ENCODE data around the gene KSR2. TPM values are rescaled to one million over a fixed set of nuclear protein-coding genes. Genes with fewer than 3 reads are reported as not detected.

The KSR2 gene
- total and polyA plus RNA-seq, 9 donors: under 0.01 to 0.15 (median 0.08) TPM; not detected in 4

GRCh38 chr12:117571321-117571720 lies 397.5 kb downstream of the KSR2 start:
- no peaks in the 10 kb centered on the region for H3K4me1 ChIP-seq (ENCODE audit: insufficient read depth)
- no peaks in the 10 kb centered on the region for H3K9me3 ChIP-seq
- no peak for DNase-seq
- H3K4me3 ChIP-seq: no peak overlapping the region
- H3K27ac ChIP-seq: no peak overlapping the region
- 70 to 79% (median 75%) methylated on average over 3 of the region's 3 CpGs for WGBS, 3 donors
- TF ChIP-seq EP300 (IDR thresholded peaks at IDR 0.05): no peak
- no peak for TF ChIP-seq POLR2A (IDR thresholded peaks at IDR 0.05)
- TF ChIP-seq CTCF (IDR thresholded peaks at IDR 0.05): no peak
- H3K36me3 ChIP-seq: no peaks in the 10 kb centered on the region
- intact Hi-C loops (cut with DNase I): no loop called here
- H3K27me3 ChIP-seq: no peaks in the 10 kb centered on the region

GRCh38 chr12:117570608-117571007 lies 398.2 kb downstream of the KSR2 start:
- TF ChIP-seq POLR2A (IDR thresholded peaks at IDR 0.05) (no peak), CTCF (IDR thresholded peaks at IDR 0.05) (no peak), EP300 (IDR thresholded peaks at IDR 0.05) (no peak)
- intact Hi-C loops (cut with DNase I): no loop called here
- Histone ChIP-seq H3K4me3 (no peak overlapping the region), H3K27ac (no peak overlapping the region), H3K36me3 (no peaks in the 10 kb centered on the region), H3K27me3 (no peaks in the 10 kb centered on the region), H3K9me3 (no peaks in the 10 kb centered on the region), H3K4me1 (ENCODE audit: insufficient read depth) (no peaks in the 10 kb centered on the region)
- 82 to 87% (median 83%) methylated on average over 6 of the region's 6 CpGs for WGBS, 3 donors
- no peak for DNase-seq

- Histone ChIP-seq H3K4me1 (ENCODE audit: insufficient read depth) (no peaks in the 10 kb centered on the region), H3K9me3 (no peaks in the 10 kb centered on the region), H3K36me3 (no peaks in the 10 kb centered on the region), H3K27ac (no peak overlapping the region), H3K27me3 (no peaks in the 10 kb centered on the region), H3K4me3 (no peak overlapping the region)
- WGBS, 3 donors: 40 to 64% (median 48%) methylated on average over 9 of the region's 9 CpGs
- TF ChIP-seq EP300 (IDR thresholded peaks at IDR 0.05) (no peak), CTCF (IDR thresholded peaks at IDR 0.05) (no peak), POLR2A (IDR thresholded peaks at IDR 0.05) (no peak)
- DNase-seq: no peak
- intact Hi-C loops (cut with DNase I): no loop called here
These were observed 401.1 kb downstream of the KSR2 start for GRCh38 chr12:117567644-117568216.

GRCh38 chr12:117564881-117565280 lies 403.9 kb downstream of the KSR2 start:
- H3K4me3 ChIP-seq: no peak overlapping the region
- H3K36me3 ChIP-seq: no peaks in the 10 kb centered on the region
- H3K9me3 ChIP-seq: no peaks in the 10 kb centered on the region
- TF ChIP-seq EP300 (IDR thresholded peaks at IDR 0.05): no peak
- no peak for TF ChIP-seq POLR2A (IDR thresholded peaks at IDR 0.05)
- TF ChIP-seq CTCF (IDR thresholded peaks at IDR 0.05): no peak
- intact Hi-C loops (cut with DNase I): no loop called here
- no peak overlapping the region for H3K27ac ChIP-seq
- 42 to 48% (median 46%) methylated on average over 9 of the region's 9 CpGs for whole genome bisulfite sequencing, 3 donors
- no peaks in the 10 kb centered on the region for H3K4me1 ChIP-seq (ENCODE audit: insufficient read depth)
- DNase-seq: no peak
- H3K27me3 ChIP-seq: no peaks in the 10 kb centered on the region

Measured in ovary (tissue), 9 donors.